Activated CD8-positive, alpha-beta memory T cell treated with anti-CD3 and anti-CD28 coated beads for 36 hours (primary cell): Measurements from ENCODE around the gene ZNF418. TPM values are rescaled to one million over a fixed set of nuclear protein-coding genes. Genes with fewer than 3 reads are reported as not detected.
"Not testable (repeated sequence)": the region's sequence is repeated elsewhere in the genome, so short reads cannot be mapped to it uniquely, and the experiment has no call there.

Source experiments
- CTCF ChIA-PET: fragments of 350-600 bp; sonication (Branson Sonifier 250); formaldehyde crosslinking; loops from one replicate; lab custom pipeline; 2021; ENCODE audit warnings: antibody characterized with exemption; lab: Charles Lee
- POLR2A ChIA-PET: fragments of 350-600 bp; sonication (Branson Sonifier 250); formaldehyde crosslinking; loops from one replicate; lab custom pipeline; 2021; ENCODE audit warnings: antibody characterized with exemption; lab: Charles Lee
- total RNA-seq, 2 experiments: library from RNA; stranded (reverse); gene quantifications; one replicate each; pipeline ENCODE4 v1.2.3, GENCODE V29; 2021

Gene ZNF418
- total RNA-seq, 2 experiments from 2014 or later = 4.4 to 4.7 TPM

DNA sequence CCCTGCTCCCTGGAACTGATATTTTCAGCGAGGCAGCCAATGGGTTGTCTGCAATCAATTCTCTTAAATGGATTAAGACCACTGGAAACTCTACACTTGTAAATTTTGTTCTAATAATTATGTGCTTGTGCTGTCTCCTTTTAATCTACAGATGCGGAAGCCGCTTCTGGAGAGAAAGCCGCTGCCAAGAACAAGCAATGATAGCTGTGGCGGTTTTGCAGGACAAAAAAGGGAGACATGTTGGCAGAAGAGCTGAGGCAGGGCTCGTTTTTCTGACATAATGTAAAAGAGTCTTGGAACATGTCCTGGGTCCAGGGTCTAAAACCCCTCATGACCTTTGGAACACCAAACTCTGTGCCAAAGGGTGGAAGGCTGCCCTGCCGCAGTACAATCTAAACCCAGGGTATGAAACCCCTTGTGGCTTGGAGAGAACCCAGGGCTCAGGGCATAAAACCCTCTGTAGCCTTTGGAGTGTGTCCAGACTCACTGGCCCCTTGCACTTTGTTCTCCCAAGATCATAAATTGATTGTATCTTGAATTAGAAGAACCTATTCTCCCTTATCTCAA, 31.5 kb downstream of the ZNF418 start:
- CTCF ChIA-PET = no interaction called here
- POLR2A ChIA-PET = no interaction called here

GRCh38 chr19:57900311-57900710, 34.9 kb downstream of the ZNF418 start:
- CTCF ChIA-PET = interaction anchor here (0.6 kb wide), 1 partner anchor 10 kb away, joined by 3 read pairs; no protein-coding TSS in a partner anchor
- POLR2A ChIA-PET = no interaction called here

GRCh38 chr19:57890706-57891105, 44.5 kb downstream of the ZNF418 start:
- POLR2A ChIA-PET, CTCF ChIA-PET: not testable (repeated sequence)

GRCh38 chr19:57888560-57889231, 46.5 kb downstream of the ZNF418 start, which contains the start of gene ZNF814:
Gene ZNF814, minus strand, starts transcription at chr19:57889037. Its CDS starts 235 bp downstream, at chr19:57888802.
- POLR2A ChIA-PET = no interaction called here

GRCh38 chr19:57888107-57888559, 47.1 kb downstream of the ZNF418 start:
- POLR2A ChIA-PET = no interaction called here
- CTCF ChIA-PET = no interaction called here

More at GRCh38 chr19:57888560-57889231, 46.5 kb downstream of the ZNF418 start, which contains the start of gene ZNF814:
- CTCF ChIA-PET = no interaction called here

DNA sequence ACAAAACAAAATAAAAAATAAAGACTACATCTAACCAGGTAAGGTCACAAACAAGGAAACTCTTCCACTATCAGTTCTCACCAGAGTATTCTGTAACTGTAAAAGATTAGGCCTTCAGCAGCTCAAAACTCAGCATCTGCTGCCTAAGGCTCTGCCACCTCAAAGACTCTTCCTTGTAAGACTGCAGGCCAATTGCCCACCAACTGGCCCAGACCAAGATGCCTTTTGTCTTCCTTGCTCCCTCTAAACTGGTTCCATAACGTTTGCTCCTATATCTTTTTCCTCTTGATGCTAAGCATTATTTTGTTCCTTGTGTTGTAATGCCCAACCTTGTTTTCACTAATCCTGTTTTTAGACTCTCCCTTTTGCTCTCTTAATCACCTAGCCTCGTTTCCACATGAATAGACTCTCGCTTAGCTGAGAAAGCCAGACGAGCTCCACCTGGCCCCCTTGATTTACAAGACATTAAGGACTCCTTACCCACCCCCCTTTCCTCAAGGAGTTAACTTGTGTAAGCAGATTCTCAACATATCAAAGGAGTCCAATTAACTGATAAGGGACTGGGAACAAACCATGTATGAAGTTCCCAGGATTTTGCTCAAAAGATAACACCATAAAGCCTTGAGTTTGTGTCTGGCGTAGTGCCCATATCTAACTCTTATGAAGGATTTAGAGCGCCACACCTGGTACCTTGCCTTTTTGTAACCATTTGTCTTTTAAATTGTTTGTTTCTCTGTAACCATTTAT, 47.8 kb downstream of the ZNF418 start:
- ChIA-PET CTCF (interaction anchor here (1.7 kb wide), 1 partner anchor 29 kb away, joined by 3 read pairs; the partner anchor contains the start of gene ZNF417), POLR2A (no interaction called here)

- POLR2A ChIA-PET = interaction anchor here (0.7 kb wide), 1 partner anchor 13 kb away, joined by 4 read pairs; no protein-coding TSS in a partner anchor
- CTCF ChIA-PET = interaction anchor here (0.6 to 1.7 kb wide), 3 partner anchors 12 to 779 kb away, joined by 3 to 5 read pairs (median 4); partner anchors contain the start of gene ZNF417
These were observed 49.2 kb downstream of the ZNF418 start for GRCh38 chr19:57886046-57886445.

DNA sequence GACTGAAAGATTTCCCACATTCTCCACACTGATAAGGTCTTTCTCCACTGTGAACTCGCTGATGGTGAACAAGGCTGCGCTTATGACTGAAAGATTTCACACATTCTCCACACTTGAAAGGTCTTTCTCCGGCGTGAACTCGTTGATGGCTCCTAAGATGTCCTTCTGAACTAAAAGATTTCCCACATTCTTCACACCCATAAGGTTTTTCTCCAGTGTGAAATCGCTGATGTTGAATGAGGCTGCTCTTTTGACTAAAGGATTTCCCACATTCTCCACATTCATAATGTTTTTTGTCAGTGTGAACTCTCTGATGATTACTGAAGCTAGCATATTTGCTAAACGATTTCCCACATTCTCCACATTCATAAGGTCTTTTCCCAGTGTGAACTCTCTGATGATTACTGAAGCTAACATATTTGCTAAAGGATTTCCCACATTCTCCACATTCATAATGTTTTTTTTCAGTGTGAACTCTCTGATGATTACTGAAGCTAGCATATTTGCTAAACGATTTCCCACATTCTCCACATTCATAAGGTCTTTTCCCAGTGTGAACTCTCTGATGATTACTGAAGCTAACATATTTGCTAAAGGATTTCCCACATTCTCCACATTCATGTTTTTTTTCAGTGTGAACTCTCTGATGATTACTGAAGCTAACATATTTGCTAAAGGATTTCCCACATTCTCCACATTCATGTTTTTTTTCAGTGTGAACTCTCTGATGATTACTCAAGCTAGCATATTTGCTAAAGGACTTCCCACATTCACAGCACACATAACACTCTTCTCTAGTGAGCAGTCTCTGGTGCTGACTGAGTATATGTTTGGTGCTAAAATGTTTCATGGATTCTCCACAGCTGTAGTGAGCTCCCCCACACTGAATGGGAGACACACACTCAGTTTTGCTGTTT, 61.1 kb downstream of the ZNF418 start:
- CTCF ChIA-PET, POLR2A ChIA-PET: not testable (repeated sequence)

DNA sequence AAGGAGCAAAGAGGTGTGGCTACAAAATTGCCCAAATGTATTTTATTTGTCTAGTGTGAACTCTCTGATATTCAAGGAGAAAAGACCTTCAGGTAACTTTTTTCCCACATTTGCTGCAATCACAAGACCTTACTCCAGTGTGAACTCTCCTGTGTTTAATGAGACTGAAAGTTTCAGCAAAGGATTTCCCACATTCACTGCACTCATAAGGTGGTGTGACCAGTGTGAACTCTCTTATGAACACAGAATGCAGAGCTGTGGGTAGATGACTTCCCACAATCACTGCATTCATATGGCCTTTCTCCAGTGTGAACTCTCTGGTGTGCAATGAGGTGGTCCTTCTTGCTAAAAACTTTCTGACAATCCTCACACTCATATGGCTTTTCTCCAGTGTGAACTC, 62.8 kb downstream of the ZNF418 start:
- CTCF ChIA-PET = no interaction called here
- POLR2A ChIA-PET = interaction anchor here (0.6 kb wide), 1 partner anchor 14 kb away, joined by 4 read pairs; no protein-coding TSS in a partner anchor

Other genes with a start within 250 kb of the ZNF418 start
- gene ZNF154, start 226.2 kb downstream of the ZNF418 start, total RNA-seq = 1 to 10 TPM; 5.0 to 5.1 TPM
- gene ZNF671, start 207.8 kb downstream of the ZNF418 start, total RNA-seq = 1 to 10 TPM; 8.2 to 8.4 TPM
- 10 to 100 TPM; 10.2 to 10.8 TPM for gene ZNF776, start 188.6 kb downstream of the ZNF418 start, total RNA-seq
- 10 to 100 TPM; 13.6 to 15.4 TPM for gene ZNF586, start 165.7 kb downstream of the ZNF418 start, total RNA-seq
- 1 to 10 TPM; 6.4 to 7.2 TPM for gene ZNF552, start 120.5 kb downstream of the ZNF418 start, total RNA-seq
- gene ZNF587B, start 105.1 kb downstream of the ZNF418 start, total RNA-seq = 10 to 100 TPM; 27.3 to 27.5 TPM
- 10 to 100 TPM; 23.9 to 24.0 TPM for gene ZNF587, start 85.5 kb downstream of the ZNF418 start, total RNA-seq
- gene ZNF814, start 46.4 kb downstream of the ZNF418 start, total RNA-seq = 10 to 100 TPM; 34.3 to 36.8 TPM
- gene ZNF417, start 18.8 kb downstream of the ZNF418 start, total RNA-seq = 10 to 100 TPM; 15.0 to 15.3 TPM
- gene ZNF256, start 12.3 kb upstream of the ZNF418 start, total RNA-seq = 1 to 10 TPM; 6.2 to 7.5 TPM
- not detected for gene C19orf18, start 39.1 kb upstream of the ZNF418 start, total RNA-seq
- 1 to 10 TPM; 6.3 to 6.6 TPM for gene ZNF606, start 67.4 kb upstream of the ZNF418 start, total RNA-seq
- not detected for gene ZSCAN1, start 98.6 kb upstream of the ZNF418 start, total RNA-seq
- under 1 TPM; 0.71 to 0.78 TPM for gene ZNF135, start 123.9 kb upstream of the ZNF418 start, total RNA-seq
- 10 to 100 TPM; 19.0 to 25.6 TPM for gene ZSCAN18, start 162.8 kb upstream of the ZNF418 start, total RNA-seq
- gene ZNF329, start 215.4 kb upstream of the ZNF418 start, total RNA-seq = 1 to 10 TPM; 7.0 to 7.9 TPM
- 10 to 100 TPM; 22.6 to 23.1 TPM for gene ZNF274, start 247.7 kb upstream of the ZNF418 start, total RNA-seq